B cell (primary cell): ENCODE data around the gene RIBC2.

ENCODE experiments used
- EZH2 ChIP-seq: IDR thresholded peaks from 2 replicates; pipeline ENCODE4 v1.6.1; 2012; ENCODE audit warnings: borderline replicate concordance, low read depth, mild to moderate bottlenecking, moderate library complexity, low read length; ENCODE audit not compliant: insufficient read depth, poor library complexity, severe bottlenecking
- TF ChIP-seq, protein P1 (sequence below): fragments of 200-600 bp; IDR thresholded peaks from one replicate; pipeline ENCODE4 v1.8.0; 2022; ENCODE audit warnings: antibody characterized with exemption, mild to moderate bottlenecking

DNA sequence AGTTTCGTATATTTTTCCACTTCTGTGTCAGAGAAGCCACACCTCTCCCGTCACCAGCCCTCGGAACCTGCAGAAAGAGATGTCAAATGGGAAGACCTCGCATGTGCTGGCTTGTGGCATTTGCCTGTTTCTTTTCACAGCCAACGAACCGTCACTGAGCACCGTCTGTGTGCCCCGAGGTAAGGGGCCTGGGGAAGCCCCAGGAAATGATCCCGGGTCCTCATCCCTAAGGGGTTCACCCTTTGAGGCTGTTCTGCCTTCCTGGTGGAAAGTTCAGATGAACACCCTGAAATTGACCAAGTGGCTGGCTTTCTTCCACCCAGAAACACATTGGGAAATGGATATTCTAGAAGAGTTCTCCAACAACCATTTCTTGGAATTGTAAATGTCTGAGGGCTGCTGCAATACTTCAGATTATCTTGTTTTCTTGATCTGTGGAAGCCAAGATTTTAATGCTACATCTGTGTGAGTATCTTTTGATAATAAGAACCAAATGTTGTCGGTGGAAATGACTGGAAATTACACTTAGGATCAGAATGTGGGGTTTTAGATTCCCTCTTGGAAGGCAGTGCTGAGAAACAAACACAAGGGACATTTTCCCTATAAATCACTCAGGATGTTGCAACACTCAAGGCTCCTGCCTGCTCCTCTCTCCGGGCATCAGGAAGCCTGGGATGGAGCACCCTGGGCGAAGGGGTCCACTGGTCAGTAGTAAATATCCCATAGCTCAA lies 37.6 kb downstream of the RIBC2 start:
- no peak for TF ChIP-seq EZH2
- TF ChIP-seq, protein P1, sequence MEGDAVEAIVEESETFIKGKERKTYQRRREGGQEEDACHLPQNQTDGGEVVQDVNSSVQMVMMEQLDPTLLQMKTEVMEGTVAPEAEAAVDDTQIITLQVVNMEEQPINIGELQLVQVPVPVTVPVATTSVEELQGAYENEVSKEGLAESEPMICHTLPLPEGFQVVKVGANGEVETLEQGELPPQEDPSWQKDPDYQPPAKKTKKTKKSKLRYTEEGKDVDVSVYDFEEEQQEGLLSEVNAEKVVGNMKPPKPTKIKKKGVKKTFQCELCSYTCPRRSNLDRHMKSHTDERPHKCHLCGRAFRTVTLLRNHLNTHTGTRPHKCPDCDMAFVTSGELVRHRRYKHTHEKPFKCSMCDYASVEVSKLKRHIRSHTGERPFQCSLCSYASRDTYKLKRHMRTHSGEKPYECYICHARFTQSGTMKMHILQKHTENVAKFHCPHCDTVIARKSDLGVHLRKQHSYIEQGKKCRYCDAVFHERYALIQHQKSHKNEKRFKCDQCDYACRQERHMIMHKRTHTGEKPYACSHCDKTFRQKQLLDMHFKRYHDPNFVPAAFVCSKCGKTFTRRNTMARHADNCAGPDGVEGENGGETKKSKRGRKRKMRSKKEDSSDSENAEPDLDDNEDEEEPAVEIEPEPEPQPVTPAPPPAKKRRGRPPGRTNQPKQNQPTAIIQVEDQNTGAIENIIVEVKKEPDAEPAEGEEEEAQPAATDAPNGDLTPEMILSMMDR = no peak
